Vagina (tissue), 2 donors: ENCODE results near the gene ERBB4.

Source experiments
- CTCF ChIP-seq, 3 experiments: fragments of 450-650 bp in 2 of 3; fragments of 200-600 bp in 1 of 3; sonication (generic) in 1 of 3; IDR thresholded peaks; one replicate each; pipeline ENCODE4 v1.5.1; 2017 to 2019; ENCODE audit warnings: antibody characterized with exemption in 3 of 3, mild to moderate bottlenecking in 2 of 3, moderate library complexity in 2 of 3
- POLR2AphosphoS5 ChIP-seq, 2 donors: sonication (generic); formaldehyde crosslinking; IDR thresholded peaks; one replicate each; pipeline ENCODE4 v1.9.0; 2017; ENCODE audit warnings: antibody characterized with exemption in 2 of 2, mild to moderate bottlenecking in 2 of 2, low read depth in 1 of 2; ENCODE audit not compliant: insufficient read depth in 1 of 2

DNA sequence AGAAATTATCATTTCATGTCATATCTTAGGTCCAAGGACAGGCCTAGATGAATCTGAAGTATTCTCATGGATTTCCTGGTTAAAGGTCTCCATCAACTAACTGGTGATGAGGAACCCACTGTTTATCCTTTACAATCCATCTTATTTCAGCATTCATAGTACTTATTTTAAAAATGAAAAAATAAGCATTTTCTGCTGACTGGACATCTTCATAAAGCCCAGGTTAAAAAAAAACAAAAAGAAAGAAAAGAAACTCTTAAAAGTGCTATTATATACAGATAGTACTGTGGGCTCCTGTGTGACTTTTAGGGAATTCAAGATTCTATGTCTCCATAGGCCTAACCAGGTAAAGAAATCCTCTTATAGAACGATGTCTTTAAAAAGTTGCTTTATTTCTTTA is 7.1 kb downstream of the ERBB4 start:
- no peak for TF ChIP-seq CTCF (IDR thresholded peaks at IDR 0.05)
- TF ChIP-seq POLR2AphosphoS5 (IDR thresholded peaks at IDR 0.05; ENCODE audit: insufficient read depth in 1 of 2, low read depth in 1 of 2), result no peak
